A673 (cell line): Measurements from ENCODE around the gene EPAS1.

Source experiments
- CTCF ChIP-seq: fragments of 300-800, 200-600 bp; sonication (generic); conservative IDR thresholded peaks from 2 replicates; pipeline ENCODE4 v1.5.1; 2017; ENCODE audit warnings: low read depth, mild to moderate bottlenecking, antibody characterized with exemption, low read length, moderate library complexity, mixed read lengths
- EZH2 ChIP-seq: fragments of 200-600 bp; sonication (generic); IDR thresholded peaks from 2 replicates; pipeline ENCODE4 v1.6.1; 2017; ENCODE audit warnings: borderline replicate concordance, low read depth, mild to moderate bottlenecking, mixed read lengths, antibody characterized with exemption, low read length; ENCODE audit not compliant: poor library complexity, severe bottlenecking

- TF ChIP-seq CTCF: no peak
- TF ChIP-seq EZH2: no peak
These were observed 7.4 kb downstream of the EPAS1 start for GRCh38 chr2:46304635-46305034.
